ENCODE results near the gene CFAP299.
A peak's percentile ranks its signal among the peaks of the same experiment; 100 is the strongest.

The CFAP299 gene

DNA sequence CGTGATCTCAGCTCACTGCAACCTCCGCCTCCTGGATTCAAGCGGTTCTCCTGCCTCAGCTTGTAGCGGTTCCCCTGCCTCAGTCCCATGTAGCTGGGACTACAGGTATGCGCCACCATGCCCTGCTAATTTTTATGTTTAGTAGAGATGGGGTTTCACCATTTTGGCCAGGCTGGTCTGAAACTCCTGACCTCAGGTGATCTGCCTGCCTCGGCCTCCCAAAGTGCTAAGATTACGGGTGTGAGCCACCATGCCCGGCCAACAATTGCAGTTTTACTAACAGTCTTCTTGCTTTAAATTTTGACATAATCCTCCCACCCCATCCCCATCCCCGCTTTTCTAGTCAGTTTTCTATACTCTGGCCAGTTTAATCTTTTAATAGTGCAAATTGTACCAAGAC, 112.0 kb downstream of the CFAP299 start:
- no peak for DNase-seq (ENCODE audit: low read depth in 2 of 2)

DNA sequence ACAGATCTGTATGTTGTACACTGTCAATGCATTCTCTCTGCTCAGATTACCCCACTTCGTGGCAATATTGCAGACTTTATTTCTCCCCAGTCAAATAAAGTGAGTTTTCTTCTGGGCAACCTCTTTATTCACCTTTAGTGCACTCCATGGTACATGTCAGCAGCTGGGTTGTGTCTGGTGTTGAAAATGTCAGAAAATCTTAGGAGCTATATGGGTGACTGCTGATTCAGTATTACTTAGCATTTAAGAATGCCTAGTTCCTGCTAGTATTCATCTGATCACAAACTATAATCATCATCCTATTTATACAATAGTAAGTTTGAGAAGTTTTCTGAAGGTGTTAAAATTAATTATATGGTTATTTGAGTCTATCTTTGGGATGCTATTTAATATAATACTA, 112.5 kb downstream of the CFAP299 start:
- no peak for DNase-seq (ENCODE audit: low read depth in 2 of 2)

DNA sequence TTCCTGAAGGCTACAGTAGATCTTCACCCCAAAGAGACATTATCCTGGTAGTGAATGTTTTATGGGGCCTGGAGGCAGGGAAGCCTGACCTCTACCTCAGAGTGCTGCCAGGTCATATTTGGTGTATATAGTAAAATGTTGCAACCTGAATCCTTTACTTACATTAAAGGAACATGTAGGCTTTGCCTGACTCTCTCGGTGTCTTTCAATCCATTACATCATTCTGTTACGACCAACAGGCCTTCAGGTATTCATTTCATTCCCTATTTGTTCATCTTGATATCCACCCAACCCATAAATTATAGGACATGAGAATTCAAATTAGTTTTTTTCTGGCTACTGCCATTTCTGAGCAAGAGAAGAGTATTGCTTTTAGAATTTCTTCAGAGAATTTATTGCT, 116.5 kb downstream of the CFAP299 start:
- DNase-seq (ENCODE audit: low read depth in 2 of 2) = no peak

DNA sequence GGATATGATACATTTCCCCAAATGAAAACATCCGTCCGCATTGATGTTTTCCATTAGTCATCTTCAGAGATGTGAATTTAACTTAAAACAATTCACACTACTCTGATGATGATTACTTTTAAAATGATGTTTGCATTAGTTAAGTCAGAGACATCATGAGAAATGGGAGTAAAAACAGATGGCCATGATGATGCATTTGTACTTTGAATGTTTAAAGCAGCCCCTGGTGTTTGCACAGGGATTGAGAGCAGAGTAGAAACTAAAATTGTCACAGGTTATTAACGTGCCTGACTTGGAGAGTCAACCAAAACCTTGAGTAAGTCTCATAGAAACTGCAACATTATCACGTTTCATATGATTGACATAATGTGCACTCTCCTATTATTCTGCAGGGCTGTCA, 117.2 kb downstream of the CFAP299 start:
- no peak for DNase-seq (ENCODE audit: low read depth in 2 of 2)

DNA sequence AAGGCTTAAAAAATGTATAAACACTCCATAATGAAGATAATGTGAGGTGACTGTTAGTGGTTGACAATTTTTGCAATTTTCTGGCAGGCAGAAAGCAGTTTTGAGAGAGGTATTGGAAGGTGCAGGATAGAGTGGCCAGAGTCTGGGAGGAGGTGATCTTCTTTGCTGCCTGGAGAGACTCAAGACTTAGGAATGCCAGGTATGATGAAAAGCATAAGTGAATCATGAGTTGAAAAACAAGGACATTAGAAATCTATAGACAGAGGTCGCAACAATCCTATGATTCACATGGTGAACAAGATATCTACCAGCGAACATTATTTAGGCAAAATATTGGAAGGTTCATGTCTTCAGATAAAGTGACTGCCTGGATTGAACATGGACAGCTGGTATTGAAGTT, 118.5 kb downstream of the CFAP299 start:
- DNase-seq (ENCODE audit: low read depth in 2 of 2) = no peak

DNA sequence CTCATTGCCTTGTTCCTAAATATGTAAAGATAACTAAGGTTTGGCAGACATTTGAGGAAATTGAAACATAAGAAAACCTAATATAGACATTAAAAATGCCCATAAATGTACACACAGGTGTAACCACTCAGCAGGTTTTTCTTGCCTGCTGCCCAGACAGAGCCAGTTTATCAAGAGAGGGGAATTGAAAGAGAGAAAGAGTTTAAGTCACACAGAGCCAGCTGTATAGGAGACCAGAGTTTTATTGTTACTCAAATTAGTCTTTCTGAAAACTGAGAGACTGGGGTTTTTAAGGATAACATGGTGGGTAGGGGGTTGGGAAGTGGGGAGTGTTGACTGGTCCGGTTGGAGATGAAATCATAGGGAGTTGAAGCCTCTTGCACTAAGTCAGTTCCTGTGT, 119.0 kb downstream of the CFAP299 start:
- no peak for DNase-seq (ENCODE audit: low read depth in 2 of 2)

DNA sequence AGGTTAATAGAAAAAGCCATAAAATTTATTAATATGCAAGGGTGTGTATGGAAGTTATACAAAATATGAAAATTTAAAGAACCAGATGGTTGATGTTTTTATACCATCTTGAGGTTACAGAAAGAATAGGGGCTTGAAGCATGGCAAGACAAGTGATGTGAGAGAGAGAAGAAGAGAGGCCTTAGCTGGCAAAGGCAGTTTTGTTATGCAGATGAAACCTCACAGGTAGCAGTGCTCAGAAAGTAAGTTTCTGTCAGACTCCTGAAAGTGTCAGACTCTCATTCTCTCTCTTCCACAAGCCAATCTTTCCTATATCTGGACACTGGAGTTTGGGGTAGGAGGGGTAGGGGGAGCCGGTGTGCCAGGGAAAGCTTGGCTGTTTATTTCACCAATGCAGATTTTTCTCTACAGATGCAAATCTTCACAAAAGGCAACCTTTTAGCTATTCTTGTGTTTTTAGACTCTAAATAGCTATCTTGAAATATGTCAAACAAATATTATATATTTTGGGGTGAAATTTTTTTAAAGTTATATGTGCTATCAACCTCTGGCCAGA, 124.5 kb downstream of the CFAP299 start:
- DNase-seq (ENCODE audit: low read depth in 2 of 2) = no peak

DNA sequence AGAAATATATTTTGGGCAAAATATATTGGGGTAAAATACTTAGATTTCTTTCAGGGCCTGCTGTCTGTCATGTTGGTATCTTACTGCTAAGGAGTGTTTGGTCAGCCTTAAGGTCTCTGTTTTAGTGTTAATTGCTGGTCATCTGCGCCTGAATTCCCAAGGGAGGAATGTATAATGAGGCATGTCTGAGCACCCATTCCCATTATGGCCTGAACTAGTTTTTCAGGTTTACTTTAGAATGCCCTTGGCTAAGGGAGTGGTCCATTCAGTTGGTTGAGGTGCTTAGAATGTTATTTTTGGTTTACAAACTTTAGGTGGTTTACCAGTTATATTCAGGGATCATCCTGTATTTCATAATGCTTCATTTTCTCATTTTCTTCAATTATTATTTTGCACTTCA, 125.9 kb downstream of the CFAP299 start:
- no peak for DNase-seq (ENCODE audit: low read depth in 2 of 2)

DNA sequence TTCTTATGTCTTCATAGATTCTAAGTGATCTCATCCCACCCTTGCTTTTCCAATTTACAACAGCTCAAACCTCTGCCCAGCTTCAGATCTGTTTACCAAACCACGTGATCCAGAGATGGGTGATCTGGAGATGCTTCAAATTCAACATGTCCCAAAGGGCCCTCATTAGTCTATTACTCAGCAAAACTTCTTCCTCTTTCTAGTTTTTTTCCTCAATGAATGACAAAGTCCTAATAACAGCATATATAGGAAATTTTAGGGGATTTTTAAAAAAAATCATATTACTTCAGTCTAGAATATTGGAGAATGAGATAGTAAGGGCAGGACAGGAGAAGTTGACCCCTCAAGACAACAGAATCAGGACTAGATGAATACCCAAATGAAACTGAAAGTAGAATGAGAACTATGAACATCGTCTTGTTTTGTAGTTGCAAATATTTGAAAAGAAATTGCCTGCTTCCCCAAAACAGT, 127.1 kb downstream of the CFAP299 start:
- no peak for DNase-seq (ENCODE audit: low read depth in 2 of 2)

DNA sequence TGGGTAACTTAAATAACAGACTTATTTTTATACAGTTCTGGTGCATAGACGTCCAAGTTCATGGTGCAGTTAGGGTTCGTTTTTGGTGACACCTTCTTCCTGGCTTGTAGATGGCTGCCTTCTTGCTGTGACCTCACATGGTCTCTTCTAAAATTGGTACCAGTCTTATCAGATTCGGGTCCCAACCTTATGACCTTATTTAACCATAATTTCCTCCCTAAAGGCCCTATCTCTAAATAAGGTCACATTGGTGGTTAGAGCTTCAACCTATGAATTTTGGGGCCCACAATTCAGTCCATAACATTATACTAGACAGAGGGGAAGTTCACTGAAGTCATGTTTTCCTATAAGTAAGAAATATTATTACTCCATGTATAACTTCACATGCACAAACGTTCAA, 128.0 kb downstream of the CFAP299 start:
- DNase-seq (ENCODE audit: low read depth in 2 of 2) = no peak

DNA sequence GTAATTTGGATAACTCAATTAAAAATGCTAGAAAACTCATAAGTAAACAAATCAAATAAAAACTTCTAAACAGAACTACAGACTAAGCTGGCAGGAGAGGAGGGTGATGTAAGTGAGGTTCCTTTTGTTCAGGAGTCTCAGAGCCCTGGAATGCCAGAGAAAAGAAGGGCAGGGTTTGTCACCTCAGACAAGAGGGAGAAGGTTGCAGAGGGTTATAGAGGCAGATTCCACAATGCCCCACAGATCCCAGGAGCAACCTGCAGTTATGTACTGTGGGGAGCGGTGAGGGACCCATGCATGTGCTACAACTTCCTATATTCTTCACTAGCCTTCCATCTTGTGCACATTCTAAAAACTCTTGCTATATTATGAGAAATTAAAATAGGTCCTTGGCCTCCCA, 129.7 kb downstream of the CFAP299 start:
- DNase-seq (ENCODE audit: low read depth in 2 of 2) = no peak

DNA sequence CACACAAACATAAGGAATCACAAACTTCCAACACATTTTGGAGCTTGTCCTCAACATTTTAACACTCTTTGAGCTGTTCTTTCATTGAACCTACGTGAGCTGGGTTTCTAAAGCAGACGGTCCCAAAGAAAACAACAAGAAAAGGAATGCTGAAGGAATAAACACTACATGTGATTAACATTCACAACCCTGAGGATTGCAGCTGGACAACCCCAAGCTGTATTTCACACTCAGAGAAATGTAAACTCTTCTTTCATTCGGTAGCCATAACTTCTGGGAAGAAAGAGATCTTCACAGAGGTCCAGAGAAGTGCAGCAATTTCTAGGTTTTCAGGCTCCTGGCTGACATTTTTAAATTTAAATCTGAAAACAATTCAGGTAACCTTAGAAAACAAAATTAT, 130.2 kb downstream of the CFAP299 start:
- no peak for DNase-seq (ENCODE audit: low read depth in 2 of 2)

DNA sequence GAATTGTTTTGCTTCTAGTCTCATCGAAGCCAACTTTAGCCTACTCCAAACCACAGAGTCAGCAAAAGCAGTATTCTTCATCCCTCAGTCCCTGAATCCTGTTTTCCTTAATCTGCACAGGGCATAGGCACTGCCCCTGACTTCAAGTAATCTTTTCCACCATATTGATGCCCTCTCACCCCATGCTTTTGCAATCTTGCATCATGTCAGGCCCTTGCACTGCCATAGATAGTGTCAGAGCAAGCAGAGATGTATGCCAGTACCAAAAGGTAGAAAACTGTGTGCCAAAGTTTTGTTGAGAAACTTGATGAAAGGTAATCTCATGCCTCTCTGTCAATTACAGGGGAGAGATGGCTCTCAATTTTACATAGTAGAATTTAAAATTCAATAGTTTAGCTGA, 131.1 kb downstream of the CFAP299 start:
- DNase-seq (ENCODE audit: low read depth in 2 of 2) = no peak

DNA sequence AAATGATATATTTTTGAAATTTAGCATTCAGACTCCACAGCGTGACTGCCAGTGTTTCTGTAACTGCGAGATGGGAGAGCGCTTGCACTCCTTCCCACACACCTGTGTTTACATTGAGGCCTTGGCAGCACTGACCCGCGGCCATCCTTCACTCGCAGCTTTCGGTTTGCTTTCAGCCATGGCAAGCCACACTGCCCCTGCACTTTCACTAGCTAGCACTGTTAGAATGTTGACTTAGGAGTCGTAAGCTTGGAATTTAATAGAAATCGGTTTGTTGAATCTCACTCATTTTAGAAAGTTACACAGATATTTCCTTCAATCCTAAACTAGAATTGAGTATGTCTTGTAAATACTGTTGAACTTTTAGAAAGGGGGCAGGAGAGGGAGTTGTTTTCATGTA, 136.2 kb downstream of the CFAP299 start:
- no peak for DNase-seq (ENCODE audit: low read depth in 2 of 2)

DNA sequence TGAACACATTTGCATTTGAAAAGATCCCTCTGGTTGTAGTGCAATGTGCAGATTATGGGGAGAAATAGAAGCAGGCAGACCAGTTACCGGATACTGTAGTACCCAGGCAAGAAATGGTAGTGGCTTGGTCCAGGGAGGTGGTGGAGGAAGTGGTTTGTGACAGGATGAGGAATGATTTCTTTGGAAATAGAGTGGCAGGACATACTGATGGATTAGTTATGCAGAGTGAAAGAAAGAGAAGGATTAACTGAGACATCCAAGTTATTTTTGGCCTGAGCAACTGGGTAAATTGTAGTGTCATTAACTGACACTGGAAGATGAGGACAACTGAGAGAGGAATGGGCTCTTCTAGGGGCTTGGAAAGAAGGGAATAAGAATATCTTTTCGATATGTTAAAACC, 139.7 kb downstream of the CFAP299 start:
- DNase-seq (ENCODE audit: low read depth in 2 of 2) = no peak

DNA sequence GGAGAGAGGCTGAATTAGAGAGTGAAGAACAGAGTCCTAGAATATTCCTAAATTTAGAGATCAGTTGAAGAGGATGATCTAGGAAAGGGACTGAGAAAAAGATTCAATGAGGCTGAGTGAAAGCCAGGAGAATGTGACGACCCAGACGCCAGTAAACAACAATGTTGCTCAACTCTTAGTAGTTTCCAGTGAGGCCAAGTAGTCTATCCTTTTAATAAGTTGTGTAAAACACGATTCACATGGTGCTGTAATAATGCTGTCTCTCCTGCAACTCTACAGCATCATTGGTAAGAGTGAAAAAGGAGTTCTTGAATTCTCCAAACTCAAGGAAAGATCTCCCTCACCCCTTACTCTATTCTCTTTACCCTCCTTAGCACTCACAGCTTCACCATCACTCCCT, 140.3 kb downstream of the CFAP299 start:
- no peak for DNase-seq (ENCODE audit: low read depth in 2 of 2)

DNA sequence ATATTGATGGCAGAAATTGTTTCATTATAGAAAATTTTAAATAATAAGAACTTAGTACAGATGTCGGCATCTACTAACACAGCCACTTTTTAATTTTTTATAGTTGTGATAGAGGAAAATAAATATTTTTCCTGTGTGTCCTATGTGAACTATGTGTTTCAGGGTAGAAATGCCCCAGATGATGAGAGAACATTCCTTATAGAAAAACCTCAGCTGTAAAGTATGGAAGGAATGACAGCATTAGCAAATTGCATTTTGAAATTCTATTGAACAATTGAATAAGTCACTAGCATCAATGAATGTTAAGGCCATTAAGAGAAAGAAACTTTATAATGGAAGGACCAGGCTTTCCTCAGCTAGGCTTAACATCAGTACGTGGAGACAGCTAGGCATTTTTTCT, 149.2 kb downstream of the CFAP299 start:
- DNase-seq (ENCODE audit: low read depth in 2 of 2) = no peak

DNA sequence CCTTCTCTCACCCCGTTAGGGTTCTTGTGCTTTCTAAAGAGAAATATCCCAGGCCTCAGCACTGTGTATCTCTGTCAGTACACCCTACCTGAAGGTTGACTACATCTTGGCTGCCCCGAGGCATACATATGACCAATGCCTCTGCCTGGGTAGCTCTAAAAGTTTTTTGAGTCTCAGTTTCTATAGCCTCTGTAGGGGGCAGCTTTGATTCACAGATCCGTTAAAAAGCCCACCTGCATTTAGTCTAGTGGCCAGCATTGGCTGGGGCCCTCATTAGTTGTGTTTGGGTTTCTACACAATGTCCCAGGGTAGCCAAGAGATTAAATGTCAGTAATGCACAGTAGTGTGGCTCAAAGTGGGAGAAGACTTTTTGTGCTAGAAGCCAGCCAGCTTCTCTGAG, 151.1 kb downstream of the CFAP299 start:
- DNase-seq (ENCODE audit: low read depth in 2 of 2) = no peak

DNA sequence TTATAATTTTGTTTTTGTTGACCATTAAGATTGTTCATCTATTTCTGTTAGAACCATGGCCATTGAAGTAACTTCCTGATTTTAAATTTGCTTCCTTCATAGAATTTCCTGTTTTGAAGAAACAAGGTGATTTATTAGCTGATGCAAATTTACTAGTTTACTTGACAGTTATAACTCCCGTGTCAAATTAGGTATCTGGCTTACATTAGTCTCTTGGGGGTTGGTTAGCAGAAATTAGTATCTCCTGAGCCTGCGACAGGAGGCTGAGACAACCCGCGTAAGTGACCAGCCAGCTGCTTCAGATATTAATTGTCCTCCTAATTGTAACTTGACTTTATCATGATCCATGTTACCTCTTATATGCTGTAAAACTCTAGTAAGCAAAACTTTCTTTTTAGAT, 154.3 kb downstream of the CFAP299 start:
- DNase-seq (ENCODE audit: low read depth in 2 of 2) = no peak

DNA sequence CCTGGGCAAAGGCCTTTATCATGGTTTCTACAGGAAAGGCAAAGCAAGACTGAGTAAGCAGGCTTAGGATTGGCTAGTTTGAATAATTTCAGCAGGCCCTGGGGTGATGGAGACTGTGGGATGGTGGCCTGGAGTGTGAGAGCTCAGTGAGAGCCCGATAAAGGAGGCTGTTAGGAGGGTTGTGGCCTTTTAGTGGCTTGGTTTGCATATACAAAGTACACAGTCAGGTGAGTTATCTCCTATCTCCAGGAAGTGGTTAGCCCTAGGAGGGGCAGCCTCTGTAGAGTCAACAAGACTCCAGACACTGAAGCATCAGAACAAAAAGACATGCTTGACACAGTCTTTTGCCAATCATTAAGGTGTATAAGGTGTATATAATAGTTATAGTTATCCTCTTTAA, 157.2 kb downstream of the CFAP299 start:
- peak in 1 of 2 donors; percentile 9 for DNase-seq (ENCODE audit: low read depth in 2 of 2)

DNA sequence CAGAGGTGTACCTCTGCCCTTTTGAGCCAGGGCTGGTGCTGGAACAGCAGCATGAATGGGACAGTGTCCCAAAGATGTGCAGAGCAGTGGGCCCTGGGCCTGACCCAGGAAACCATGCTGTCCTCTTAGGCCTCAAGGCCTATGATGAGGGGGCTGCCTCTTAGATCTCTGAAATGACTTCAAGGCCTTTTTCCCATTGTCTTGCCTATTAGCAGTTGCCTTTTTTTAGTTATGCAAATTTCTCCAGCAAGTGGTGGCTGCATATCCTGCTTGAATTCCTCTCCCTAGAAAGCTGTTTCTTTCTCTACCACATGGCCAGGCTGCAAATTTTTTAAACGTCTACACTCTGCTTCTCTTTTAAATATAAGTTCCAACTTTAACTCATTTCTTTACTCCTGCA, 160.3 kb downstream of the CFAP299 start:
- no peak for DNase-seq (ENCODE audit: low read depth in 2 of 2)

DNA sequence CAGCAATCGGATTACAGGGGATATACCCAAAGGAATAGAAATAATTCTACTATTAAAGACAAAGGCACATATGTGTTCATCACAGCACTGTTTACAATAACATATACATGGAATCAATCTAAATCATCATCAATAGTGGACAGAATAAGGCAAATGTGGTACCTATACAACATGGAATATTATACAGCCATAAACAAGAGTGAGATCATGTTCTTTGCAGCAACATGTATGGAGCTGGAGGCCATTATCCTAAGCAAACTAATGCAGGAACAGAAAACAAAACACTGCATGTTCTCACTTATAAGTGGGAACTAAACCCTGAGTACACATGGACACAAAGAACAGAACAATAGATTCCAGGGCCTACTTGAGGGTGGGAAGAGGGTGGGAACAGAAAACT, 163.2 kb downstream of the CFAP299 start:
- DNase-seq (ENCODE audit: low read depth in 2 of 2) = no peak

DNA sequence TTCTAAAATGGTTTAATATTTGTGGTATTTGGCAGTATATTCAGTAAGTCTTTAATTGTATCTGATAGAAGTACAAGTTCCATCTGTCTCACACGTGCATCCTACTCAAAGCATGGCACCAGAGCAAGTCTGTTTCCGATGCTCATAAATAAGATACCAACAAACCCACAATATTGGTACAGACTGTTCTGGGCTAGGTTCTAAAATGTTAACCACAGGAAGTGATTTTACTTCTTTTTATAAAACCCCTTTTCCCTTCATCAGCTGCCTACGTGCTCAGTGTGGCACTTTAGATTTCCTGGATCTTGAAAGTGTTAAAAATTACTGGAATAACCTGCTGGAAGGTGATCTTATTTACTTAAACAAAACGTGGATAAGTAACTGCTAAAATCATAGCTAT, 165.1 kb downstream of the CFAP299 start:
- no peak for DNase-seq (ENCODE audit: low read depth in 2 of 2)

DNA sequence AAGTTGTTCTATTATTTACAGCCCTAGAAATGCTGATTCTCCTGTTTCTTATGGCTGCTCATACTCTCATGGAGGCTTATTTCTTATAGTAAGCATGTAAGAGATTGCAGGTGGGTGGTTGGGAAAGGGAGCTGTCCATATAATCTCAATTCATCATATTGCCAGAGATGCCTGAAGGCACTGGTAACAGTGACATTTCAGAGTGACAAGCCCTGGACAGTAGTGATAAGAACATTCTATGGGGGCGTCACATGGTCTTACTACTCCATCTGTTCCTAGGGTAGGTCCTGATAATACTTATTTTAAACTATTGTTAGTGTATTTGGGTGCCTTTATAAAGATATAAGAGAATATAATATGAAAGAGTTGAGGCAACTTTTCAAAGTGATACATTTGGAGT, 171.5 kb downstream of the CFAP299 start:
- DNase-seq (ENCODE audit: low read depth in 2 of 2) = no peak

DNA sequence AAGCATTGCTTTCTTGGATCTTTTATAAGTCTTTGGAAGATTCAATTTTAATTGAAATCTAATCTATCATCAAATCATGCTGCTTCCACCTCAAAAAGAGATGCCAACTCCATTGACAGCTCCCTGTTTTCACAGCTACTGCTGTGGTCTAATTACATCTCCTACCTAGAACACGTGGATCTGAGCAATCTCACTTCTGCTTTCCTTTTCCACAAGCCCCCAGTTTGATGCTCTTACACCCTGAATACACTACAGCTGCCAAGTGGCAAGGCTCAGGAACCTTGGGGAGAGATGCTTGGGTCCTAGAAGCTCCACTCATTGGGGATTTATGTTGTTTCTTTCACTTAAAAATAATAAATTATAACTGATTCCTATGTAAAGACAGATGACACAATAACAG, 172.0 kb downstream of the CFAP299 start:
- no peak for DNase-seq (ENCODE audit: low read depth in 2 of 2)

All from stimulated activated CD8-positive, alpha-beta memory T cell treated with anti-CD3 and anti-CD28 coated beads, Interleukin-7, amount 100 ng/mL, for 1 hour (primary cell).